Activated CD4-positive, alpha-beta T cell treated with anti-CD3 and anti-CD28 coated beads, Interleukin-2, amount 10 ng/mL, durations not matched to agents 7 days and 5 days (primary cell): ENCODE measurements around the gene FAM174B. TPM values are rescaled to one million over a fixed set of nuclear protein-coding genes. Genes with fewer than 3 reads are reported as not detected.
"Not testable (repeated sequence)": the region's sequence is repeated elsewhere in the genome, so short reads cannot be mapped to it uniquely, and the experiment has no call there.

ENCODE experiments used
- CTCF ChIA-PET: fragments of 350-600 bp; sonication (Branson Sonifier 250); formaldehyde crosslinking; loops from one replicate; lab custom pipeline; 2021; ENCODE audit warnings: antibody characterized with exemption; lab: Charles Lee
- POLR2A ChIA-PET: fragments of 350-600 bp; sonication (Branson Sonifier 250); formaldehyde crosslinking; loops from one replicate; lab custom pipeline; 2021; ENCODE audit warnings: antibody characterized with exemption; lab: Charles Lee
- DNase-seq: peaks from one replicate; pipeline ENCODE4 v3.0.0-alpha.2; 2020
- H3K27ac Mint-ChIP-seq: one replicate; pipeline ENCODE4 v1.8.0; 2021; ENCODE audit warnings: mild to moderate bottlenecking, moderate library complexity, mixed read lengths
- H3K27me3 Mint-ChIP-seq: one replicate; pipeline ENCODE4 v1.8.0; 2021; ENCODE audit warnings: mixed read lengths
- H3K36me3 Mint-ChIP-seq: one replicate; pipeline ENCODE4 v1.8.0; 2021; ENCODE audit warnings: low read depth, mixed read lengths
- H3K4me1 Mint-ChIP-seq: one replicate; pipeline ENCODE4 v1.8.0; 2021; ENCODE audit warnings: mixed read lengths
- H3K4me3 Mint-ChIP-seq: one replicate; pipeline ENCODE4 v1.8.0; 2021; ENCODE audit warnings: mild to moderate bottlenecking, moderate library complexity, mixed read lengths
- H3K9me3 Mint-ChIP-seq: one replicate; pipeline ENCODE4 v1.8.0; 2021; ENCODE audit warnings: mixed read lengths
- total RNA-seq, 2 experiments: library from RNA; stranded (reverse); gene quantifications; one replicate each; pipeline ENCODE4 v1.2.3, GENCODE V29; 2021

Gene FAM174B
- total RNA-seq, 2 experiments from 2014 or later, result 4.8 to 6.0 TPM

DNA sequence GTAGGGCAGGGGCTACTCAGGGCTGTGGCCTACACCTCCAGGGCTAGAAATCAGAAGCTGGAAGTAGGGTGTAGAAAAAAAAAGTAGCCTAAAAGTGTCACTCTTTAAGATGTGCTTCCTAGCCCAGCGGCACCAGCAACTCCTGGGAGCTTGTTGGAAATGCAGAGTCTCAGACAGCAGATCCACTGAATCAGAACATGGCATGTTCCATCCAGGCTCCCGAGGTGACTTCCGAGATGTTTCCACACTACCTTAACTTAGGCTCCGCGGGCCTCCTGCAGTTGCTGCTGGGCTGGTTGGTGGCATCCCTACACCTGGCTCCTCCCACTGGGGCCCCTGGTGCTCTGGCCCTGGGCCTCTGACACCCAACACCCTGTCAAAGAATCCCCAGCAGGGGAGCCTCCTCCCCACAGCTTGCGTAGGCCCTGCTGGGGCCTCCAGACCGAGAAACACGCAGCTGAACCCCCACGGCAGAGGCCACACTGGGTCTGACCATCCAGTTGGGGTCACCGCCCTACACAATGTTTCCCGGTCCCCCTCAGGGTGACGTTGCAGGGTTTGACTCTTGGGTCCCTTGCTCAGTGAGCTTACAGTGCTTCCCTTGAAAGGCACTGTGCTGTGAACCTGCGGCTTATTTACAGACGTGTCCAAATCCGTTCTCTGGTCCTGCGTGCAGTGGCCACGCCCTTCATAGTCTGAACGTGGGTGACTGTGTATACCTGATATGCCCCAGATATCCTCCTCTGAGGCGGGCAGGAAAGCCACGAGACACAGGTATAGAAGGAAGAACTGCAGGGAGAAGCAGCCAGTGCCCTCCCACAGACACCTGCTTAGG lies 46.5 kb downstream of the FAM174B start:
- ChIA-PET POLR2A (no interaction called here), CTCF (no interaction called here)
- Mint-ChIP-seq H3K9me3 (no peaks in the 10 kb centered on the region), H3K27me3 (no peaks in the 10 kb centered on the region), H3K4me1 (no peaks in the 10 kb centered on the region), H3K27ac (no peak overlapping the region), H3K4me3 (no peak overlapping the region), H3K36me3 (no peaks in the 10 kb centered on the region)
- no peak for DNase-seq

GRCh38 chr15:92606836-92607150 lies 48.8 kb downstream of the FAM174B start:
- POLR2A ChIA-PET, H3K27ac Mint-ChIP-seq, CTCF ChIA-PET, H3K36me3 Mint-ChIP-seq, H3K27me3 Mint-ChIP-seq, DNase-seq, H3K4me1 Mint-ChIP-seq, H3K4me3 Mint-ChIP-seq, H3K9me3 Mint-ChIP-seq: not testable (repeated sequence)

- no peak for DNase-seq
- H3K27me3 Mint-ChIP-seq, result no peaks in the 10 kb centered on the region
- ChIA-PET CTCF (no interaction called here), POLR2A (no interaction called here)
- no peak overlapping the region for H3K4me3 Mint-ChIP-seq
- H3K27ac Mint-ChIP-seq, result no peak overlapping the region
- no peaks in the 10 kb centered on the region for H3K4me1 Mint-ChIP-seq
- H3K36me3 Mint-ChIP-seq, result no peaks in the 10 kb centered on the region
- no peaks in the 10 kb centered on the region for H3K9me3 Mint-ChIP-seq
Observed at GRCh38 chr15:92606126-92606835, 49.3 kb downstream of the FAM174B start.

GRCh38 chr15:92605225-92605944 lies 50.2 kb downstream of the FAM174B start:
- H3K27ac Mint-ChIP-seq, result no peak overlapping the region
- DNase-seq, result no peak
- no peaks in the 10 kb centered on the region for H3K36me3 Mint-ChIP-seq
- no peaks in the 10 kb centered on the region for H3K4me1 Mint-ChIP-seq
- H3K27me3 Mint-ChIP-seq, result no peaks in the 10 kb centered on the region
- H3K4me3 Mint-ChIP-seq, result no peak overlapping the region
- ChIA-PET POLR2A (no interaction called here), CTCF (no interaction called here)
- H3K9me3 Mint-ChIP-seq, result no peaks in the 10 kb centered on the region

DNA sequence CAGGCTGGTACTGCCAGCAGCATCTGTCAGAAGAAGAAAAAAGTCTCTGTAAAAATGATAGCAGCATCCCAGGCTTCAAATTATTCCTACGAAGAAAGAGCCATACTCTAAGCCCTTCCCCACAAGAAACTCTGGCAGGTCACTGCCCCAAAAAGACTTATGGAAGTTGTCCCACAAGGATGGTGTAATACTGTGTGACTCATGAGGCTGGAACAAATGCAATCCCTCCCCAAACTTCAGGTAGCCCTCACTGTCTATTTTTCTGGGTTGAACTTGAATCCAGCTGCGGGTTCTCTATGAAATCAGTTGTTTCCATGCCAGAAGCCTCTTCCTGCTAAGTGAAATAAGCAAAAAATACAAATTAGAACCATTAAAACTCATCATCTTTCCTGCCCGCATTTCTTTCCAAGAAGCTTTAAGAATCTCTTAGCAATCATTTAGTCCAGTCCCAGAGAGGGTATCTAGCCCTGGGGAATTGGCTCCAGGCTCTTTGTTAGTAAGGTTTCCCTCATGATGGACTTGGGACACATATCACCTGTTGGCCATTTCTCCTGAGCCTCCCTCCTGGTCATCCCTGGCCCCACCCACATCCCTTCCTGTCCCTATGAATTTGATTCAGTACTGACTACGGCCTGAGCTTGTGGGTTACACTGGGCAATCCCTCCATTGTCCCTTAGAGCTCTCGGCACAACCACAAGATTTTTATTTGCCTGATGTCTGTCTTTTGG lies 51.7 kb downstream of the FAM174B start:
- Mint-ChIP-seq H3K4me3 (no peak overlapping the region), H3K9me3 (no peaks in the 10 kb centered on the region), H3K36me3 (no peaks in the 10 kb centered on the region), H3K4me1 (peaks cover 9% of the 10 kb centered on the region), H3K27me3 (no peaks in the 10 kb centered on the region), H3K27ac (no peak overlapping the region)
- no peak for DNase-seq
- ChIA-PET POLR2A (no interaction called here), CTCF (interaction anchor here (0.7 kb wide), 1 partner anchor 111 kb away, joined by 3 read pairs; no protein-coding TSS in a partner anchor)

DNA sequence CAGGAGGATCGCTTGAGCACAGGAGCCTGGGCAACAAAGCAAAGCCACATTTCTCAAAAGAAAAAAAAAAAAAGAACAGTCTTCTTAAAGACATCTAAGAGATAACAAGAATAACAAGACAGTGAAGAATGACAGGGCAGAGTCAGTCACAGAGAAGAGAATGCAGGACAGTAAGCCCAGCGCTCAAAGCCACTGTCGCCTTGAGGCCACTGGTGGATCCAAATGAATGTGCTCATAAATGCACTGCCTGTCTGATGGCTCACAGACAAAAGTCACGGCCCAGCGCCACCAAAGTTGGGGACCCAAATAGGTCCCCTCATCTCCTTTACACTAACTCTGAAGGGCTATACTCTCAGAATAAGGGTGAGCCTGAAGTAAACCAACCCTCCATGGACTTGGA lies 52.3 kb downstream of the FAM174B start:
- no peak overlapping the region for H3K27ac Mint-ChIP-seq

GRCh38 chr15:92602267-92602593 lies 53.3 kb downstream of the FAM174B start:
- Mint-ChIP-seq H3K36me3 (no peaks in the 10 kb centered on the region), H3K4me3 (no peak overlapping the region), H3K9me3 (no peaks in the 10 kb centered on the region), H3K27me3 (no peaks in the 10 kb centered on the region), H3K4me1 (peaks cover 9% of the 10 kb centered on the region), H3K27ac (no peak overlapping the region)
- CTCF ChIA-PET, result no interaction called here
- DNase-seq, result no peak
- POLR2A ChIA-PET, result no interaction called here

More for the DNA sequence above, 52.3 kb downstream of the FAM174B start:
- Mint-ChIP-seq H3K4me1 (peaks cover 9% of the 10 kb centered on the region), H3K4me3 (no peak overlapping the region), H3K9me3 (no peaks in the 10 kb centered on the region), H3K27me3 (no peaks in the 10 kb centered on the region), H3K36me3 (no peaks in the 10 kb centered on the region)
- ChIA-PET CTCF (interaction anchor here (0.7 kb wide), 1 partner anchor 111 kb away, joined by 3 read pairs; no protein-coding TSS in a partner anchor), POLR2A (no interaction called here)
- no peak for DNase-seq

DNA sequence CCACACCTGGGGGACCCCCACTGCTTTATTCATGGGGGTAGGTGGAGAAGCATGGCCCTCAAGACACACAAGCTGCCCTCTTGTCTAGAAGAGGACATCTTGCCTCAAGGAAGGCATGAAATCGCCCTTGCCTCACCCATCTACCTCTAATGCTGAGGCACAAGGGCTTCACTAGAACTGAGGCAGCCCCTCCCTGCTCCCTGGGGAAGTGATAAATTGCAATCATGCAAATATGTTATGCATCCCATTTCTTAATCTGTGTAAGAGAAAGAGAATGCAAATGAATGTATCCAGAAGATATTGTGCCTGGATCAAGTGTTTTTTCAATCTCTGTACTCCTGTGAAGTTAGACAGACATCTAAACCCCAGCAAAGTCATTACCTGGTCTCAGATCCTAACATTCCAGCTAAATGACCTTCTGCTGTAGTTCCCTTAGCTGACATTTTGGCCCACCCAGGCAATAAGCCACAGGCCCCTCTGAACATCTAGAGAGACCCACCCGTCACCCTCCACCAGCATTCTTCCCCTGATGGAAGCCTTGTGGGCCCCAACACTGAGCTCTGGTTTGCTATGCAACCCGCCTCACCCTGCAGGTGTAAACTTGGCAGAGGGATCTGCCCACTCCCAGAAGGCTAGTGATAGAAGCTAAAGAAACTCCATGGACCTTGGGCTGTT lies 53.8 kb downstream of the FAM174B start:
- no peaks in the 10 kb centered on the region for H3K36me3 Mint-ChIP-seq

DNA sequence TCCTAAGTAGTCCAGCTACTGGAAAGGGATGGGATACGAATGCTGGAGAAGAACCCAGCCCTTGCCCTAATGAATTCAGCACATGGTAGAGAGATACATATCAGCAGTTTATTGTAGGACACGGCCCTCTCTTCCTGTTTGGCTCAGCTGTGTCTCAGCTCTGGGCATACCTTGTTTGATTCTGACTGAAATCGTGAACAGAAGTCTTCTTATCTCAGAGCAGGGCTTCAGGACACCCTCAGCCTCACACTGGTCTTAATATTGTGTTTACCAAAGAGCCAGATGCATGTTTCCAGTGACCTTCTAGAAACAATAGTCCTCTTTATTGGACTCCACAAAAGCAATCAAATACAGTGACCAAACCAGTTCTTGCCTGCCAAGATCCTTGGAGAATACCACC lies 54.7 kb downstream of the FAM174B start:
- Mint-ChIP-seq H3K27me3 (no peaks in the 10 kb centered on the region), H3K4me3 (no peak overlapping the region), H3K36me3 (no peaks in the 10 kb centered on the region), H3K9me3 (no peaks in the 10 kb centered on the region), H3K4me1 (peaks cover 9% of the 10 kb centered on the region), H3K27ac (no peak overlapping the region)
- ChIA-PET CTCF (no interaction called here), POLR2A (no interaction called here)
- DNase-seq, result no peak

More for the DNA sequence above, 53.8 kb downstream of the FAM174B start:
- no peak overlapping the region for H3K4me3 Mint-ChIP-seq
- H3K9me3 Mint-ChIP-seq, result no peaks in the 10 kb centered on the region
- H3K4me1 Mint-ChIP-seq, result peaks cover 9% of the 10 kb centered on the region
- ChIA-PET CTCF (no interaction called here), POLR2A (no interaction called here)
- H3K27me3 Mint-ChIP-seq, result no peaks in the 10 kb centered on the region
- no peak overlapping the region for H3K27ac Mint-ChIP-seq
- DNase-seq, result no peak

- Mint-ChIP-seq H3K27me3 (peaks cover 3% of the 10 kb centered on the region), H3K27ac (no peak overlapping the region), H3K9me3 (no peaks in the 10 kb centered on the region), H3K4me1 (peaks cover 9% of the 10 kb centered on the region), H3K4me3 (no peak overlapping the region), H3K36me3 (no peaks in the 10 kb centered on the region)
- CTCF ChIA-PET, result no interaction called here
- DNase-seq, result no peak
- POLR2A ChIA-PET, result no interaction called here
Observed at GRCh38 chr15:92599394-92599970, 56.1 kb downstream of the FAM174B start.

DNA sequence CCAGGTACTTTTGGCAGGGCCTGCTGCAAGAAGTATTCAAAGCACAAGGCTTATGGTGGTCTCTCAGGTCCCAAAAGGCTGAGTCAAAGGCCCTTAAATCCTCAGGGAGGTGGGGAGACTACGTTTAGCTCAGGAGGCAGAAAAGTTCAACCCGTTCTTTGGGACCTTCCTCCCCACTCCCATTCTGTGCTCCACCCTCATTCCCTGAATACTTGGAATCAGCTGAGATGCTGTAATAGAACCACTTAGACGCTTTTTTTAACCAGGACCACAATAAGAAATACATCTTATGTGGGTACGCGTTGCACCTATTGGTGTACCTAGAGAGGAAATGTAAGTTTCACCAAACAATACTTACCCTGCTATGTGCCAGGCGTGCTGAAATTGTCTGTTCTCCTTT lies 58.0 kb downstream of the FAM174B start:
- Mint-ChIP-seq H3K27me3 (peaks cover 13% of the 10 kb centered on the region), H3K36me3 (no peaks in the 10 kb centered on the region), H3K4me3 (no peak overlapping the region), H3K27ac (no peak overlapping the region), H3K4me1 (peaks cover 9% of the 10 kb centered on the region), H3K9me3 (no peaks in the 10 kb centered on the region)
- POLR2A ChIA-PET, result no interaction called here
- DNase-seq, result no peak
- CTCF ChIA-PET, result interaction anchor here (0.6 kb wide), 1 partner anchor 24 kb away, joined by 5 read pairs; no protein-coding TSS in a partner anchor

- no peaks in the 10 kb centered on the region for H3K36me3 Mint-ChIP-seq
- peaks cover 9% of the 10 kb centered on the region for H3K4me1 Mint-ChIP-seq
- H3K27ac Mint-ChIP-seq, result no peak overlapping the region
- ChIA-PET POLR2A (no interaction called here), CTCF (no interaction called here)
- H3K9me3 Mint-ChIP-seq, result no peaks in the 10 kb centered on the region
- peaks cover 14% of the 10 kb centered on the region for H3K27me3 Mint-ChIP-seq
- DNase-seq, result no peak
- no peak overlapping the region for H3K4me3 Mint-ChIP-seq
Observed at GRCh38 chr15:92596623-92597022, 59.0 kb downstream of the FAM174B start.
